Measurements from ENCODE around the gene VPS8. TPM values are rescaled to one million over a fixed set of nuclear protein-coding genes. Genes with fewer than 3 reads are reported as not detected.

The VPS8 gene
- total RNA-seq, 2 donors from 2014 or later = 49.7 to 70.0 TPM

DNA sequence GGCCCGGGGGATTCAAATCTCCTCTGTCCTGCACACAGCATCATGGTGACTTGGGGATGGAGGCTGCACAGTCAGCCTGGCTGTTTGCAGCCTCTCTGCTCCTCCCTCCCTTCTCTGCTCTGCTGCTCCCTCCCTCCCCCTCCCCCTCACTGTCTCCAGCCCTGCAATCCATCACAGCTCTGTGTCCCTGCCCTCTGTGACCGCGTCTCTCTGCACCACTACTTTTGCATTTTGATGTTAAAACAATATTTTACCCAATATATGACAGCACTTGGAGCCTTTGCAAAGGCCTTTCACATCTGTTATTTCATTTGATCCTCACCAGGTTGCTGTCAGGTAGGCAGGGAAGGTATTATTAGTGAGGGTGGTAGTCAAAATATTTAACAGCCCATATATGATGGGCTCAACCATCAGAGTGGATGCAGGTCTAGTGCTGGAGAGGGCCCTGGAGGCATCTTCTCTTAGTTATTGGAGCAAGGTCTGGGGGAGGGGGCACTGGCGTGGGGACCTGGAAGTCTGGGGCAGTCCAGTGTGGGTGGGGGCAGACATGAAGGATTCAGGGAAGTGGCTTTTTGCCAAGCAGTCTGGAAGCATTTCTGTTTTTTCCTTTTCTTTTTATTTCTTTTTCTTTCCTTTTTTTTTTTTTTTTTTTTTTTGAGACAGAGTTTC lies 16.3 kb upstream of the VPS8 start:
- Mint-ChIP-seq H3K4me1 (peaks cover 37% of the 10 kb centered on the region), H3K4me3 (no peak overlapping the region), H3K27me3 (ENCODE audit: insufficient read depth) (no peaks in the 10 kb centered on the region), H3K27ac (peak overlapping the region; percentile 31), H3K9me3 (peaks cover 6% of the 10 kb centered on the region), H3K36me3 (ENCODE audit: low read depth) (no peaks in the 10 kb centered on the region)
- no peak overlapping the region for H3K27ac ChIP-seq (ENCODE audit: low read depth, low read length)
- TF ChIP-seq CTCF (conservative IDR thresholded peaks at IDR 0.05) = no peak
- peak; percentile 70 for DNase-seq
- H3K9me3 ChIP-seq (ENCODE audit: control insufficient read depth, low read length) = peaks cover 5% of the 10 kb centered on the region
- no peaks in the 10 kb centered on the region for H3K36me3 ChIP-seq (ENCODE audit: control insufficient read depth, insufficient read depth, low read length)
- H3K4me3 ChIP-seq (ENCODE audit: low read length) = no peak overlapping the region
- no peak overlapping the region for H3K9ac ChIP-seq (ENCODE audit: extremely low read depth, low read length, poor library complexity, severe bottlenecking)
- H3K27me3 ChIP-seq (ENCODE audit: control insufficient read depth, insufficient read depth, low read length, poor library complexity, severe bottlenecking) = no peaks in the 10 kb centered on the region
- 62% methylated on average over 4 of the region's 4 CpGs; no CpG with 5 or more reads in 1 of the 2 experiments for WGBS, 2 experiments (ENCODE audit: insufficient coverage in 1 of 2, insufficient read length in 1 of 2)
- peaks cover 9% of the 10 kb centered on the region for H3K4me1 ChIP-seq (ENCODE audit: control insufficient read depth, insufficient read depth, low read length)

GRCh38 chr3:184796551-184796950 lies 15.4 kb upstream of the VPS8 start:
- peak overlapping the region; percentile 13 for H3K9ac ChIP-seq (ENCODE audit: extremely low read depth, low read length, poor library complexity, severe bottlenecking)
- no peak overlapping the region for H3K4me3 ChIP-seq (ENCODE audit: low read length)
- Mint-ChIP-seq H3K4me1 (peaks cover 37% of the 10 kb centered on the region), H3K36me3 (ENCODE audit: low read depth) (no peaks in the 10 kb centered on the region), H3K27me3 (ENCODE audit: insufficient read depth) (no peaks in the 10 kb centered on the region), H3K9me3 (peaks cover 6% of the 10 kb centered on the region), H3K27ac (peak overlapping the region; percentile 94), H3K4me3 (no peak overlapping the region)
- no peak for TF ChIP-seq CTCF (conservative IDR thresholded peaks at IDR 0.05)
- H3K4me1 ChIP-seq (ENCODE audit: control insufficient read depth, insufficient read depth, low read length) = peaks cover 9% of the 10 kb centered on the region
- H3K9me3 ChIP-seq (ENCODE audit: control insufficient read depth, low read length) = peaks cover 5% of the 10 kb centered on the region
- H3K27me3 ChIP-seq (ENCODE audit: control insufficient read depth, insufficient read depth, low read length, poor library complexity, severe bottlenecking) = no peaks in the 10 kb centered on the region
- DNase-seq = peak; percentile 74
- WGBS, 2 experiments (ENCODE audit: insufficient coverage in 1 of 2, insufficient read length in 1 of 2) = 40 to 43% methylated on average over 5 to 8 of the region's 8 CpGs
- H3K36me3 ChIP-seq (ENCODE audit: control insufficient read depth, insufficient read depth, low read length) = no peaks in the 10 kb centered on the region
- no peak overlapping the region for H3K27ac ChIP-seq (ENCODE audit: low read depth, low read length)

GRCh38 chr3:184796954-184797353 lies 15.0 kb upstream of the VPS8 start:
- Mint-ChIP-seq H3K27me3 (ENCODE audit: insufficient read depth) (no peaks in the 10 kb centered on the region), H3K36me3 (ENCODE audit: low read depth) (no peaks in the 10 kb centered on the region), H3K4me3 (no peak overlapping the region), H3K4me1 (peaks cover 36% of the 10 kb centered on the region), H3K27ac (peak overlapping the region; percentile 94), H3K9me3 (peaks cover 6% of the 10 kb centered on the region)
- DNase-seq = no peak
- Histone ChIP-seq H3K27ac (ENCODE audit: low read depth, low read length) (no peak overlapping the region), H3K4me3 (ENCODE audit: low read length) (no peak overlapping the region), H3K9ac (ENCODE audit: extremely low read depth, low read length, poor library complexity, severe bottlenecking) (no peak overlapping the region), H3K27me3 (ENCODE audit: control insufficient read depth, insufficient read depth, low read length, poor library complexity, severe bottlenecking) (no peaks in the 10 kb centered on the region), H3K4me1 (ENCODE audit: control insufficient read depth, insufficient read depth, low read length) (peaks cover 11% of the 10 kb centered on the region), H3K36me3 (ENCODE audit: control insufficient read depth, insufficient read depth, low read length) (no peaks in the 10 kb centered on the region), H3K9me3 (ENCODE audit: control insufficient read depth, low read length) (peaks cover 5% of the 10 kb centered on the region)
- TF ChIP-seq CTCF (conservative IDR thresholded peaks at IDR 0.05) = no peak
- 70 to 80% methylated on average over 3 of the region's 3 CpGs for WGBS, 2 experiments (ENCODE audit: insufficient coverage in 1 of 2, insufficient read length in 1 of 2)
